HG03558 (cell line): ENCODE results near the gene TPST1.
A peak's percentile ranks its signal among the peaks of the same experiment; 100 is the strongest.
"Not testable (repeated sequence)": the region's sequence is repeated elsewhere in the genome, so short reads cannot be mapped to it uniquely, and the experiment has no call there.

ENCODE experiments used
- ATAC-seq: cut with Tn5 transposase; IDR thresholded peaks from one replicate; pipeline ENCODE4 v1.9.1; 2021; ENCODE audit warnings: moderate number of reproducible peaks; ENCODE audit not compliant: unreplicated experiment; ENCODE audit errors: extremely low read depth

TPST1 gene

GRCh38 chr7:66204822-66205740, at the start of gene TPST1:
TPST1 (plus strand) TSS chr7:66205334; CDS start chr7:66240426, 35,092 bp downstream.
- ATAC-seq: peak; percentile 93

DNA sequence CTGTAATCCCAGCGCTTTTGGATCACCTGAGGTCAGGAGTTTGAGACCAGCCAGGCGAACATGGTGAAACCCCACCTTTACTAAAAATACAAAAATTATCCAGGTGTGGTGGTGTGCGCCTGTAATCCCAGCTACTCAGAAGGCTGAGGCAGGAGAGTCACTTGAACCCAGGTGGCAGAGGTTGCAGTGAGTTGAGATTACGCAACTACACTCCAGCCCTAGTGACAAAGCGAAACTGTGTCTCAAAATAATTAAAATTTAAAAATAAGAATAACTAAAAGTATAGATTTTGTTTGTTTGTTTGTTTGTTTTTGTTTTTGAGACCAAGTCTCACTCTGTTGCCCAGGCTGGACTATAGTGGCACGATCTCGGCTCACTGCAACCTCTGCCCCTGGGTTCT, 49.1 kb upstream of the TPST1 start:
- not testable (repeated sequence) for ATAC-seq

DNA sequence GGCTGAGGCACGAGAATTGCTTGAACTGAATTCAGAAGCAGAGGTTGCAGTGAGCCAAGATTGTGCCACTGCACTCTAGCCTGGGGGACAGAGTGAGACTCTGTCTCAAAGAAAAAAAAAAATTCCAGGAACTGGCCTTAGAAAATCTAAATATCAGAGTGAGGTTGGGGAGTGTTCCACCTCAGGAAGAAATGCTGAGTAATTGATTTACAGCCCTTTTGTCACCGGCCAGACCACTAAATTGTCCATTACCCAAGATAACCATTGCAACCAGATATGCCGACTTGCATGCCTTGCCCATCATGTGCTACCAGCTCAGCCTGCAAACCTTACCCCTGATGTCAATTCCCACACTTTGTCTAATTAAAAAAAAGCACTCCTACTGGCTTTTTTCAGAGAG, 48.1 kb upstream of the TPST1 start:
- ATAC-seq: no peak

GRCh38 chr7:66162622-66163021, 42.5 kb upstream of the TPST1 start:
- ATAC-seq: no peak

DNA sequence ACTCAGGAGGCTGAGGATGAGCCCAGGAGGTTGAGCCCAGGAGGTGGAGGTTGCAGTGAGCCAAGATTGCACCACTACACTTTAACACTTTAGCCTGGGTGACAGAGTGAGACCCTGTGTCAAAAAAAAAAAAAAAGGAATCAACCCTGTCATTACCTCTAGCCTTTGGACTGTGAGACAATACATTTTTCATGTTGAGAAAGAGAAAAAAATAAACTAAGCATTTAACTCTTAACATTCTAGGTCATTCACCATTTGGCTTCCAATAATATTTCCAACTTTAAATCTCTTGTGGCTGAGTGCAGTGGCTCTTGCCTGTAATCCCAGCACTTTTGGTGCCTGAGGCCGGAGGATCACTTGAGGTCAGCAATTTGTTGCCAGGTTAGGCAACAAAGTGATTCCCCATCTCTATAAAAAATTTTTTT, 41.9 kb upstream of the TPST1 start:
- ATAC-seq: no peak

DNA sequence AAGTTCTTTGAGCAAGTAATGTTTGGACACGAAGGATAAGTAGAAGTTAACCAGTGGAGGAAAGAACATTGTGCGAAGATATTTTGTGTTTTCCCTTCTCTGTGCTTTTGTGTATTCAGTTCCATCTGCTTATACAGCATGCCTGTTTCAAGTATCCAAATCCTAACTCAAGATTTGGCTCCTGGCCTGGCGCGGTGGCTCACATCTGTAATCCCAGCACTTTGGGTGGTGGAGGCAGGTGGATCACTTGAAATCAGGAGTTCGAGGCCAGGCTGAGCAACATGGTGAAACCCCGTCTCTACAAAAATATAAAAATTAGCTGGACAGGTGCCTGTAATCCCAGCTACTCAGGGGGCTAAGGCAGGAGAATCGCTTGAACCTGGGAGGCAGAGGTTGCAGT, 40.8 kb upstream of the TPST1 start:
- ATAC-seq: no peak

DNA sequence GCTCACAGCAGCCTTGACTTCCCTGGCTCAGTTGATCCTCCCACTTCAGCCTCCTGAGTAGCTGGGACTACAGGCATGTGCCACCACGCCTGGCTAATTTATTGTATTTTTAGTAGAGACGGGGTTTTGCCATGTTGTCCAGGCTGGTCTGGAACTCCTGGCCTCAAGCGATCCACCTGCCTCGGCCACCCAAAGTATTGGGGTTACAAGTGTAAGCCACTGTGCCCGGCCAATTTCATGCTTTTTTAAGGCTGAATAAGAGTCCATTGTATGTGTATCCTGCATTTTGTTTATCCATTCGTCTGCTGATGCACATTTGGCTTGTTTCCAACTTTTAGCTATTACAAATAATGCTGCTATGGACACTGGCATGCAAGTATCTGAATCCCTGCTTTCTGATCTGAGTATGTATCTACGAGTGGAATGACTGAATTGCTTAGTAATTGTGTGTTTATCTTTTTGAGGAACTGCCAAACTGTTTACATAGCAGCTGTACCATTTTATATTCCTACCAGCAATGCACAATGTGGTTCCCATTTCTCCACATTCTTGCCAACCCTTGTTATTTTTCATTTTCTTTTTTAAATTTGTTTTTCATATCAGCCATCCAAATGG, 37.3 kb upstream of the TPST1 start:
- no peak for ATAC-seq

DNA sequence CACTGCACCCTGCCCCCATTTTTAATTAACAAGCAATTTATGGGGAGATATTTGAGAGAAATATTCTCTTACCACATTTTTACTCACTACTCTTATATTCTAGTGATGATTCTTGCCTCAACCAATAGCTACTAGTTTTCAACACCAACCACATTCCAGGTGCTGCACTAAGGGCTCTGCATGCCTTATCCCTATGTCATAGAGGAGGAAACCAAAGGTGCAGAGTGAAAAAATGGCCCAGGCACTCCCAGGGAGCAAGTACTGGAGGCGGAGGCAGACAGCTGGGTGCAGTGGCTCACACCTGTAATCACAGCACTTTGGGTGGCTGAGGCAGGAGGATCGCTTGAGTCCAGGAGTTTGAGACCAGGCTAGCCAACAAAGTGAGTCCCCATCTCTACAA, 35.5 kb upstream of the TPST1 start:
- ATAC-seq: no peak

DNA sequence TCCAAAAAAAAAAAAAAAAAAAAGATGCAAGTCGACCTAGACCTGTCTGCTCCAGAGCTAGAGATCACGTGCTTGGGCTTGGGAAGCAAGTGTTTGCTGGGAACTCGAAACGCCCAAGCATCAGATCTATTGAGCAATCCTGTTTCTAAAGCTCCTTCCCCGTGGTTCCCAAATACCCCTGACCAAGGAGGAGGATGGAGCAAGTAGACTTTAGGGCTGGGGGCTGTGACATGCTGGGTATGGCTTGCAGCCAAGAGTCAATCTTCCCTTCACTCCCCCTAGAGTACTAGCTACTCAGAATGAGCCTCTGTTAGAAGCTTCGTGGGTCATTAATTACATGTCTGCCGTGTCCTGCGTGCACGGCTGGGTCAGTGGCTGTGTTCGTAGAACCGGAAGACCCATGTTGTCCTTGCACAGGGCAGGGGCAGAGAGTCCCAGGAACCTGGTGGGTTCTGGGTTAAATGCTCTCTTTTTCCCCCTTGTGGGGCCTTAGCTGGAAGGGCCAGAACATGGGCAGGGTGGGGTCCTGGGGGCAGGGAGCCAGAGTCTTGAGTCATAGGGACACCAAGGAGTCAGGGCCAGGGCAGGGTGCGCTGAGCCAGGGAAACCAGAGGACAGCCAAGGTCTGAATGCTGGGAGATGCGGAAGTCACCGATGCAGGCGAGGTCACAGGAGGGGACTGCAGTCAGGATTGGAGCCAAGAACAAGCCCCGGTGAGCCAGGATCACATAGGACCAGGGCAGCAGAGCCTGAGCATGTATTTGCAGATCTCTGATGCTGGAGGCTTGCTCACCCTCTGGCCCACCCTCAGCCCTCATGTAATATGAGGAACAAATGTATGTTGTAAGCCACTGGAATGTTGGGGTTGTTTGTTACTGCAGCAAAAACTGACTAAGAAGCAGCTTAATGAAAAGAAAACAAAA, 34.6 kb upstream of the TPST1 start:
- no peak for ATAC-seq

DNA sequence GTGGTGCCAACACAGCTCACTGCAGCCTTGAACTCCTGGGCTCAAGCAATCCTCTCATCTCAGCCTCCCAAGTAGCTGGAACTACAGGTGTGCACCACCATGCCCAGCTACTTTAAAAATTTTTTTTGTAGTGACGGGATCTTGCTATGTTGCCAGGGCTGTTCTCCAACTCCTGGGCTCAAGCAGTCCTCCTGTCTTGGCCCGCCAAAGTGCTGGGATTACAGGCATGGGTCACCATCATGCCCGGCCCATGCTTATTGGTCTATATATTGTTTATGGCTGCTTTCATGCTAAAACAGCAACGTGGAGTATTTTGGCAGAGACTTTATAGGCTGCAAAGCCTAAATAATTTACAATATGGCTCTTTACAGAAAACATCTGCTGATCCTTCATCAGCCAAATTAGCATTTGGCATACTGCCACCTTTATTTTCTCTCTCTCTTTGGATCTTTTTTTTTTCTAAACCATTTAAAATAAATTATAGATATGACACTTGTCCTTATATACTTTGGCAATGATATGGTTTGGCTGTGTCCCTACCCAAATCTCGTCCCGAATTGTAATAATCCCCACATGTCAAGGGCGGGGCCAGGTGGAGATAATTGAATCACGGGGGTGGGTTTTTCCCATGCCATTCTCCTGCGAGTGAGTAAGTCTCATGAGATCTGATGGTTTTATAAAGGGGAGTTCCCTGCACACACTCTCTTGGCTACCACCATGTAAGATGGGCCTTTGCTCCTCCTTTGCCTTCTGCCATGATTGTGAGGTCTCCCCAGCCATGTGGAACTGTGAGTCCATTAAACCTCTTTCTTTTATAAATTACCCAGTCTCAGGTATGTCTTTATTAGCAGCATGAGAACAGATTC, 32.4 kb upstream of the TPST1 start:
- not testable (repeated sequence) for ATAC-seq

- ATAC-seq: no peak
Observed at GRCh38 chr7:66173856-66174255, 31.3 kb upstream of the TPST1 start.

GRCh38 chr7:66175006-66175405, 30.1 kb upstream of the TPST1 start:
- not testable (repeated sequence) for ATAC-seq

DNA sequence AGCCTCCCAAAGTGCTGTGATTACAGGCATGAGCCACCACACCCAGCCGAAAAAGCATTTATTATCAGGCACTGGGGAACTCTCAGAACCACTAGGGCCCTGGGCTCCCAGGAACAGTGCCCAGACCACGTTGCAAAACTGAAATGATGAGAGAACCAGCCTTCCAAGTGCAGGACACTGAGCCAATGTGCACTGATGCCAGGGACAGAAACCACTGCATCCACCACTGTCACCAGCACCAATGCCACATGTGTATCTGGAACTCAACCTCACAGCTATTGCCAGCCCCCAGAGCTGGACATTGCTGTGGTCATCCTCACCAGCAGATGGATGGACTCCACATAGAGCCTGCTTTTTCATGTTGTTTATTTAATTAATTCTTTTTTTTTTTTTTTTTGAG, 28.2 kb upstream of the TPST1 start:
- no peak for ATAC-seq

DNA sequence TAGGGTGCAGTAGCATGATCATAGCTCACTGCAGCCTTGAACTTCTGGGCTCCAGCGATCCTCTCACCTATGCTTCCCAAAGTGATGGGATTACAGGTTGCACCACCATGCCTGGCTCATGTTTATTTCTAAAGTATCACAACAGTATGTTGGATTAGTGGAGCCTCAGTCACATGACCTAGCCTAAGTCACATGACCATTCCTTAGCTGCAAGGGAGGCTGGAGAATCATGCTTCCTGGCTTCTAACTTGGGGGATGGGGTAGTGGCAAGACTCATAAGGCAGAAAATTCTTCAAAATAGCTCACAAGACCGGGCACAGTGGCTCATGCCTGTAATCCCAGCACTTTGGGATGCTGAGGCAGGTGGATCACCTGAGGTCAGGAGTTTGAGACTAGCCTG, 26.9 kb upstream of the TPST1 start:
- no peak for ATAC-seq

DNA sequence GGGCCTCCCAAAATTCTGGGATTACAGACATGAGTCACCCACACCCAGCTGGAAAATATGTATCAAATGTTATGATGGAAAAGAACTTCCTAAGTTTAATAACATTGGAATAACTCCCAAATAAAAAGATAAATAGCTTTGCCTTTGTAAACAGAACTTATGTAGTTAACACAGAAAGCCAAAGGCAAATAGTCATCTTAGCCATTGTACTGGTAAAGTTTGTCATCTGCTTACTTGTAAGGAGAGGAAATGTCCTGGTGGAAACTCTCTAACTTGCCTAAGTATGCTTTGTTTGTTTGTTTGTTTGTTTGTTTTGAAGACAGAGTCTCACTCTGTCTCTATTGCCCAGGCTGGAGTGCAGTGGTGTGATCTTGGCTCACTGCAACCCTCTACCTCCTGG, 23.8 kb upstream of the TPST1 start:
- ATAC-seq: no peak

- ATAC-seq: no peak
Observed at GRCh38 chr7:66181845-66182244, 23.3 kb upstream of the TPST1 start.

DNA sequence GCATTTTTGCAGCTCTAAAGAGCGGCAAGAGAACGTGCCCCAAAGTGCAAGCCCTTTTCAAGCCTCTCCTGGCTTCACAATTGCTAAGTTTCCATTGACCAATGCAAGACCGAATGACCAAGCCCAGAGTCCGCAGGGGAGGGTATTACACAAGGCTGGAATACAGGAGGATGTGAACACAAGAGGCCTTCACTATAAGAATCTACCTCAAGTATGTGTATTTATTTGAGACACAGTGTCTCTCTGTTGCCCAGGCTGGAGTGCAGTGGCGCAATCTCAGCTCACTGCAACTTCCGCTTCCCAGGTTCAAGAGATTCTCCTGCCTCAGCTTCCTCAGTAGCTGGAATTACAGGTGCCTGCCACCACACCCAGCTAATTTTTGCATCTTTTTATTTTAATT, 22.2 kb upstream of the TPST1 start:
- no peak for ATAC-seq

- ATAC-seq: no peak
Observed at GRCh38 chr7:66183700-66184099, 21.4 kb upstream of the TPST1 start.

DNA sequence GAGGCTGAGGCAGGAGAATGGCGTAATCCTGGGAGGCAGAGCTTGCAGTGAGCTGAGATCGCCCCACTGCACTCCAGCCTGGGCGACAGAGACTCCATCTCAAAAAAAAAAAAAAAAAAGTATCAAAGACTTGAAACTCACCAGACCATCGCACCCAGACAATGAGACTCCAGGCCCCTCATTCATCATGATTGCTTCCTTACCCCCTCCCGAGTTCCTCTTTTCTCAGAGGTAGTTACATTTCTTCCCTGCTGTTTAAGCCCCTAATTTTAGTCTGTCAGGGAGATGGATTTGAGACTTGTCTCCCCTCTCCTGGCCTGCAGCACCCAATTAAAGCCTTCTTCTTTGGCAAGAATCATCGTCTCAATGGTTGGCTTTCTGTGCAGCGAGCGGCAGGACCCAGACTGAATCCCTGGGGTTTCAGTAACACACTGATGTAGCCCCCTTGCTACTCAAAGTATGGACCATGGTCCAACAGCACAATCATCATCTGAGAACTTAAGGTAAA, 19.4 kb upstream of the TPST1 start:
- ATAC-seq: no peak

DNA sequence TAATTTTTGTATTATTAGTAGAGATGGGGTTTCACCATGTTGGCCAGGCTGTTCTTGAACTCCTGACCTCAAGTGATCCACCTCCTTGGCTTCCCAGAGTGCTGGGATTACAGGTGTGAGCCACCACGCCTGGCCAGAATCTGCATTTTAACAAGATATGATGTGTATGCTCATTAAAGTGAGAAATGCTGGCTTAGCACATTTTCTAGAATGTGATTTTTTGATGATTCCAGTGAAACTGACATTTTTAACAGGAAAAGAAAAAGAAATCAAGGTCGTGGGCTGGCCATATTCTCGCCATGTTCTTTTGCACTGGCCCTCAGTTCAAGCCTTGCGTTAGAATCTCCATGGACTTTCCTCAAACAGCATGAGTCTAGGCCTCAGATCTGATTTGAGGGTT, 18.1 kb upstream of the TPST1 start:
- no peak for ATAC-seq
